Natural killer cell treated with Interleukin-12 subunit alpha and Interleukin-12 subunit beta and Interleukin-15 and Interleukin-18, amount 100 ng/mL, for 72 hours (primary cell): ENCODE data around the gene SNX27. TPM values are rescaled to one million over a fixed set of nuclear protein-coding genes. Genes with fewer than 3 reads are reported as not detected.
"Not testable (repeated sequence)": the region's sequence is repeated elsewhere in the genome, so short reads cannot be mapped to it uniquely, and the experiment has no call there.

Source experiments
- ATAC-seq, 2 donors: fragments of 150-1000 bp; cut with Tn5 transposase in 1 of 2; sonication (Bioruptor Pico), chemical (Tn5 transposase) in 1 of 2; 2 replicates each; pipeline ENCODE4 v1.10.0; 2021
- DNase-seq: peaks from one replicate; pipeline ENCODE4 v3.0.0; 2022; ENCODE audit warnings: low spot score
- H3K27ac Mint-ChIP-seq, 2 donors: 1 replicate in 1 of 2; 2 replicates in 1 of 2; pipeline ENCODE4 v1.8.0; 2022; ENCODE audit warnings: mixed read lengths in 2 of 2, mild to moderate bottlenecking in 1 of 2, moderate library complexity in 1 of 2
- H3K27me3 Mint-ChIP-seq, 2 donors: 1 replicate in 1 of 2; 2 replicates in 1 of 2; pipeline ENCODE4 v1.8.0; 2022; ENCODE audit warnings: mixed read lengths in 2 of 2
- H3K36me3 Mint-ChIP-seq: one replicate; pipeline ENCODE4 v1.8.0; 2022; ENCODE audit warnings: mixed read lengths
- H3K4me1 Mint-ChIP-seq, 2 donors: 1 replicate in 1 of 2; 2 replicates in 1 of 2; pipeline ENCODE4 v1.8.0; 2022; ENCODE audit warnings: low read depth in 2 of 2, mixed read lengths in 2 of 2, mild to moderate bottlenecking in 1 of 2
- H3K4me3 Mint-ChIP-seq: one replicate; pipeline ENCODE4 v1.8.0; 2022; ENCODE audit warnings: mixed read lengths
- H3K9me3 Mint-ChIP-seq: 2 replicates; pipeline ENCODE4 v1.8.0; 2022; ENCODE audit warnings: mixed read lengths
- total RNA-seq, 2 donors: library from RNA; stranded (reverse); gene quantifications; one replicate each; pipeline ENCODE4 v1.2.3, GENCODE V29; 2022

Gene SNX27
- total RNA-seq, 2 donors from 2014 or later = 28.3 to 34.2 TPM

DNA sequence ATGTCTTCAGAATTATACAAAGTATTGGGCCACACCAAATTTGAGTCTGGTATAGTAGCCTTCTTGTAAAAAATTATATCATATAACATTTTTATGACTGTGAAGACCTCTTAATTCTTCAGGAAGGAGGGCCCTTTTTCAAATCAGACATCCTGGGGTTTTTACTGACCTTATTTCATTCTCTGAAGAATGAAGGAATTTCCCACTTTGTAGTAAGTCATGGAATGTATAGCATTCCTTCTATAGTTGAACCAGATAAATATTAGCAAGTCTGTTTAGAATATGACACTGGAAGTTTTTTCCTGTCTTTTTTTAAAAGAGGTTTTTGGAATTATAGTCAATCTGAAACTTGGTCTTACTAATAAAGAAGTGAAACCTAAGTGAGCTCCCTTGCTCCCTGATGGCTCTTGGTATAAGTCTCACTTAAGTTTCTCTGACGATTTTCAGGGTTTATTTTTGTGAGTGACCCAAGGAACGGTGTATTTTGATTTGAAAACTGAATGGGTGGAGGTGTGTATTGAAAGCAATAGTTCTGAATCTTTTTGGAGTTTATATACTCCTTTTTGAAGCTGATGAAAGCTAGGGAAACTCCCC lies 23.7 kb downstream of the SNX27 start:
- no peak for ATAC-seq
- no peaks in the 10 kb centered on the region for H3K36me3 Mint-ChIP-seq
- H3K27me3 Mint-ChIP-seq = no peaks in the 10 kb centered on the region
- H3K4me3 Mint-ChIP-seq = no peak overlapping the region
- H3K27ac Mint-ChIP-seq = no peak overlapping the region
- H3K4me1 Mint-ChIP-seq = peaks cover 4 to 8% of the 10 kb centered on the region in 2 donors
- no peak for DNase-seq
- no peaks in the 10 kb centered on the region for H3K9me3 Mint-ChIP-seq

DNA sequence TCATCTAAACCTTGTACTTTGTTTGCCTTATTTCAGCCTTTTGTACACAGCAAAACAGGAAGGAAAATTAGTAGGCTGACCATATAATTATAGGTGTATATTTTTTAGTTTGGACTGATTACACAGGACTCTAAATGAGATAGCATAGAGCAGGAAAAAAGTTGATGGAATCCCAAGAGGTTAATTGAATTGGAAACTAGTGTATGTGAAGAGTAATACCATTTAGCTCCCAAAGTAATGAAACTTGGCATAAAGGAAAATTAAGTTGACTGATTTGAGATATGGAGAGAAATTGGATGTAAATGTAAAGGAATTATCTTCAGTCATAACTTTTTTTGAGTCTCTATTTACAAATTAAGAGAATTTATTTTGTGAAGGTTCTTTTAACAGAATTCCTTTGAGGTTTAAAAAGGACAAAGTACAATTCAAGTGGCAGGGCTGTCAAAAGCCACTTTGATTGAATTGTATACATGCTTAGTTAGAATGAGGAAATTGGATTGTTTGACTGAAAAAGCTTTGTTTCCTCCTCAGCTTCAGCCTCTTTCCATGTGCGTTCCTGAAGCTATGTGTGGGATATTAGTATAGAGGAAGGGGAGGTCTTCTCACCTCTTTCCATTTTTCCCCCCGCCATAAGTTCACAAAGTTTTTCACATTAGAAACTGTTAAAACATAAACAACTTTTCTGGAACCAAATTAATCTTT lies 26.4 kb downstream of the SNX27 start:
- Mint-ChIP-seq H3K27ac (no peak overlapping the region), H3K4me3 (no peak overlapping the region), H3K4me1 (peaks cover 9 to 12% of the 10 kb centered on the region in 2 donors), H3K9me3 (no peaks in the 10 kb centered on the region), H3K36me3 (no peaks in the 10 kb centered on the region), H3K27me3 (no peaks in the 10 kb centered on the region)
- ATAC-seq = no peak
- DNase-seq = no peak

DNA sequence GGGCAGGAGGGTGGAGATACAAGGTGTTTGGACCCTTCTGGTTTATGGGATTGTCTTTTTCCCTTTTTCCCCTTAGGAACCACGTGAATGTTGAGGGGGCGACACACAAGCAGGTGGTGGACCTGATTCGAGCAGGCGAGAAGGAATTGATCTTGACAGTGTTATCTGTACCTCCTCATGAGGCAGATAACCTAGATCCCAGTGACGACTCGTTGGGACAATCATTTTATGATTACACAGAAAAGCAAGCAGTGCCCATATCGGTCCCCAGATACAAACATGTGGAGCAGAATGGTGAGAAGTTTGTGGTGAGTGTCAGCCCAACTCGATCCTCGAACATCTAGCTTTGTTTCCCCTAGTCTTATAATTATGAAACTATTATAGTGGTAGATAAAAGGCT lies 27.0 kb downstream of the SNX27 start:
- no peak overlapping the region for H3K27ac Mint-ChIP-seq

DNA sequence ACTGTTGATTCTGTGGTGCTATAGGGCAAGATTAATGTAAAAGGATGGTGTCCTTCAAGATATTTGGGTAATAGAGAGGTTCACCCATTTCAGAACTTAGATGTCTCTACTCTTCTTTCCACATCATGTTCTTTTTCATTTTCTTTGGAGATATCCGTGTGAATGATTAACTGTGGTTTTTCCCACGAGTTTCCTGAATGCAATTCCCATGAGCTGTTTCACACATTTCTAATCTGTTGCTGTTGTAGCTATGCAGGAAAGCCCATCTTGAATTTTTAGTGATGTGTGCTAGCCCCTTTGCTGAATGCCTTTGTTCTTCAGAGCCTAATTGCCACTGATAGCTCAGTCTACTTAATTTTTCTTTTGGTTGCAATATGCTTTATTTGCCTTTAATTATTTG lies 27.6 kb downstream of the SNX27 start:
- no peak for ATAC-seq
- H3K4me1 Mint-ChIP-seq = peaks cover 9 to 12% of the 10 kb centered on the region in 2 donors
- DNase-seq = no peak
- H3K36me3 Mint-ChIP-seq = no peaks in the 10 kb centered on the region
- no peak overlapping the region for H3K27ac Mint-ChIP-seq
- no peaks in the 10 kb centered on the region for H3K9me3 Mint-ChIP-seq
- no peak overlapping the region for H3K4me3 Mint-ChIP-seq
- no peaks in the 10 kb centered on the region for H3K27me3 Mint-ChIP-seq

More for the DNA sequence above, 27.0 kb downstream of the SNX27 start:
- no peak for ATAC-seq
- Mint-ChIP-seq H3K36me3 (no peaks in the 10 kb centered on the region), H3K9me3 (no peaks in the 10 kb centered on the region), H3K4me3 (no peak overlapping the region), H3K27me3 (no peaks in the 10 kb centered on the region), H3K4me1 (peaks cover 9 to 12% of the 10 kb centered on the region in 2 donors)
- no peak for DNase-seq

DNA sequence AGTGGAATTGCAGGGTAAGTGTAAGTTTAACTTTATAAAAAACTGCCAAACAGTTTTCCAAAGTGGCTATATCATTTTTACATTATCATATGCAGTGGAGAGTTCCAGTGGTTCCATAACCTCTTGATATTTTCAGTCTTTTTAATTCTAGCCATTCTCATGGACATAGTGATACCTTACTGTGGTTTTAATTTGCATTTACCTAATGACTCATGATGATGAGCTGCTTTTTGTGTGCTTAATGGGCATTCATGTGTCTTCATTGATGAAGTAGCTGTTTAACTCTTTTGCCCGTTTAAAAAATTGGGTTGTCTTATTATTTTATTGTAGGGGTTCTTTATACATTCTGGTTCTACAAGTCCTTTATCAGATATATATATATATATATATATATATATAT lies 29.4 kb downstream of the SNX27 start:
- DNase-seq = no peak
- H3K4me1 Mint-ChIP-seq = peaks cover 4 to 15% of the 10 kb centered on the region in 2 donors
- no peak overlapping the region for H3K4me3 Mint-ChIP-seq
- no peak overlapping the region for H3K27ac Mint-ChIP-seq
- H3K27me3 Mint-ChIP-seq = no peaks in the 10 kb centered on the region
- H3K36me3 Mint-ChIP-seq = no peaks in the 10 kb centered on the region
- ATAC-seq = no peak
- H3K9me3 Mint-ChIP-seq = no peaks in the 10 kb centered on the region

DNA sequence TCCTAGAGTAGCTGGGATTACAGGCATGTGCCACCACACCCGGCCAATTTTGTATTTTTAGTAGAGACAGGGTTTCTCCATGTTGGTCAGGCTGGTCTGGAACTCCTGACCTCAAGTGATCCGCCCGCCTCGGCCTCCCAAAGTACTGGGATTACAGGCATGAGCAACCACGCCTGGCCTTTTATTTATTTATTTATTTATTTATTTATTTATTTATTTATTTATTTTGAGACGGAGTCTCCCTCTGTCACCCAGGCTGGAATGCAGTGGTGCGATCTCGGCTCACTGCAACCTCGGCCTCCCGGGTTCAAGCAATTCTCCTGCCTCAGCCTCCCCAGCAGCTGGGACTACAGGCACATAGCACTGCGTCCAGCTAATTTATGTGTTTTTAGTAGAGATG lies 31.2 kb downstream of the SNX27 start:
- ATAC-seq, H3K27ac Mint-ChIP-seq, DNase-seq, H3K9me3 Mint-ChIP-seq, H3K27me3 Mint-ChIP-seq, H3K36me3 Mint-ChIP-seq, H3K4me3 Mint-ChIP-seq: not testable (repeated sequence)
- H3K4me1 Mint-ChIP-seq = peaks cover 4 to 16% of the 10 kb centered on the region in 2 donors

DNA sequence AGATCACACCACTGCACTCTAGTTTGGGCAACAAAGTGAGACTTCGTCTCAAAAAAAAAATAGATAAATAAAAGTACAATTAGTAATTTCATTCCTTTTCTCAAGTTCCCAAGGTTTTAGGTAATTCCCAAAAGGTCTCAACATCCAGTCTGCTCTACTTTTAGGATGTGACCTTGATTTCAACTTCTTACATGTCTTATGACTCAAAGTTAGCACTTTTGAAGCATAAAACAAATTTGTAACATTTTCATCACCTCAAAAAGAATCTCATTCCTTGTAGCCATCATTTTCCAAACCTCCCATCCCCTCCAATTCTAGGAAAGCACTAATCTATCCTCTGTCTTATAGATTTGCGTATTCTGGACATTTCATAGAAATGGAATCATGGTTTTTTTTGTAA lies 32.2 kb downstream of the SNX27 start:
- Mint-ChIP-seq H3K27ac (no peak overlapping the region), H3K27me3 (no peaks in the 10 kb centered on the region), H3K4me3 (no peak overlapping the region), H3K4me1 (peaks cover 4 to 15% of the 10 kb centered on the region in 2 donors), H3K9me3 (no peaks in the 10 kb centered on the region), H3K36me3 (no peaks in the 10 kb centered on the region)
- ATAC-seq (no peak), DNase-seq (no peak)

DNA sequence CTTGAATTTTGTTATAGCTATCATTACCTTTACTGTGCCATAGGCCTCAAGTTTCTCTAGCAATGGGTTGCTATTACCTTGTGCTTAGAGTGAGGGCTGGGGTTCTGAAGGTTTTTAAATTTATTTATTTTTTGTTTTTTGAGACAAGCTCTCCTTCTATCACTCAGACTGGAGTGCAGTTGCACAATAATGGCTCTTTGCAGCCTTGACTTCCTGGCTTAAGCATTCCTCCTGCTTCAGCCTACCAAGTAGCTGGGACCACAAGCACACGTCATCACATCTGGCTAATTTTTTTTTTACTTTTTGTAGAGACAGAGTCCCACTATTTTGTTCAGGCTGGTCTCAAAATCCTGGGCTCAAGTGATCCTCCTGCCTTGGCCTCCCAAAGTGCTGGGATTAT lies 41.5 kb downstream of the SNX27 start:
- peak overlapping the region; percentile 69 to 90 for H3K27ac Mint-ChIP-seq
- H3K36me3 Mint-ChIP-seq = no peaks in the 10 kb centered on the region
- no peaks in the 10 kb centered on the region for H3K27me3 Mint-ChIP-seq
- no peak for DNase-seq
- peak overlapping the region; percentile 61 for H3K4me3 Mint-ChIP-seq
- peak in 1 of 2 donors; percentile 27 for ATAC-seq
- peaks cover 15 to 22% of the 10 kb centered on the region in 2 donors for H3K4me1 Mint-ChIP-seq
- H3K9me3 Mint-ChIP-seq = no peaks in the 10 kb centered on the region

DNA sequence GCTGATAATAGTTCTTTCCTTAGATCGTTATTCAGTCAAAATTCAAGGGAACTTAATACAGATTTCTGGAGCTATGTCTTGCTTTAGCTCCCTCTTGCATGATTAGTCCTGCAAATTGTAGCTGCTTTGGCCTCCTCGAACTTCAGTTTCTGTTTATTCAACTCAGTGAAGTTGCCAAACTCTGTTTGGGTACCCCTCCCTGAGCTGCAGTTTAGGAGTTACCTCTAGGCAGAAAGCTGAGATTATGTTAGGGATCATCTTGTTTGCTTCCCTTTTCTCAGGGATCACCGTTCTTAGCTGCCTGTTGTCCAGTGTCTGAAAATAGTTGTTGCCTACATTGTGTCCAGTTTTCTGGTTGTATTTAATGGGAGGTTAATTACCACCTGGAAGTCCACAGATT lies 43.5 kb downstream of the SNX27 start:
- Mint-ChIP-seq H3K9me3 (no peaks in the 10 kb centered on the region), H3K27ac (peak overlapping the region in 1 of 2 donors; percentile 90), H3K4me1 (peaks cover 15 to 22% of the 10 kb centered on the region in 2 donors), H3K36me3 (peaks cover 1% of the 10 kb centered on the region), H3K4me3 (no peak overlapping the region), H3K27me3 (no peaks in the 10 kb centered on the region)
- ATAC-seq (no peak), DNase-seq (no peak)

DNA sequence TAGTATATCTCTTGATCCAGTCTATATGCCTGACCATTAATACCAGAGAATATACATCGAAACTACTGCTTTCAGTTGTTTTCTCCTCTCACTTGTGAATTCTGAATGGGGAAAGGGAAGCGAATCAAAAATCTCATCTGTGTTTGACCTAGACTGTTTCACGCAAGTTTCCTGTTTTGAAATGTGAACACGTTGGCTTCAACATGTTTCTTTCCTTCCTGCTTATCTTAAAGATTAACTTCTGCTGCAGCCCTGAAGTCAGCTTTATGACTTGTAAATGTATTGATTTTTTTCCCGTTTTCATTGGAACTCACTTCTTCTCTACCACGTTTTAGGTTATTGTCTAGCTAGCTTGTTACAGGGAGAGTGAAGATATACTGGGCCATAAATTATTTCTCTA lies 49.9 kb downstream of the SNX27 start:
- Mint-ChIP-seq H3K4me3 (no peak overlapping the region), H3K36me3 (peaks cover 14% of the 10 kb centered on the region), H3K4me1 (peaks cover 5 to 8% of the 10 kb centered on the region in 2 donors), H3K27me3 (no peaks in the 10 kb centered on the region), H3K27ac (peak overlapping the region; percentile 14 to 40), H3K9me3 (no peaks in the 10 kb centered on the region)
- no peak for ATAC-seq
- DNase-seq = no peak

DNA sequence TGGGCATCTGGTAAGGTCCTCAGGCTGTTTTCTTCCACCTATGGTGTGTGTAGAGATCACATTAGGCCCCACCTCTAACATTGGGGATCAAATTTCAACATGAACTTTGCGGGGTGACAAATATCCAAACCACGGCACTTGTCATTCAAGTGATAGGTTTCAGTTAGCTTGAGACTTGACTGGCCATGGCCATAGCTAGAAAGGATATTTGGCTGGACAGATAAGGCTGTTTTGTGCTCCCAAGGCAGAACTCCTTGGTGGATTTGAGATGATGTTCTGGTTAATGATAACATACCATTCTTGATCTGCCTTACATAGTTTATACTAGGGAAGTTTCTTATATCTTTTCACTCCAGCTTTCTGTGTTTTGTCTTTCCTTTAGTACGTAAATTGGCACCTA lies 56.2 kb downstream of the SNX27 start:
- peaks cover 25% of the 10 kb centered on the region for H3K36me3 Mint-ChIP-seq
- ATAC-seq = no peak
- H3K4me1 Mint-ChIP-seq = no peaks in the 10 kb centered on the region

DNA sequence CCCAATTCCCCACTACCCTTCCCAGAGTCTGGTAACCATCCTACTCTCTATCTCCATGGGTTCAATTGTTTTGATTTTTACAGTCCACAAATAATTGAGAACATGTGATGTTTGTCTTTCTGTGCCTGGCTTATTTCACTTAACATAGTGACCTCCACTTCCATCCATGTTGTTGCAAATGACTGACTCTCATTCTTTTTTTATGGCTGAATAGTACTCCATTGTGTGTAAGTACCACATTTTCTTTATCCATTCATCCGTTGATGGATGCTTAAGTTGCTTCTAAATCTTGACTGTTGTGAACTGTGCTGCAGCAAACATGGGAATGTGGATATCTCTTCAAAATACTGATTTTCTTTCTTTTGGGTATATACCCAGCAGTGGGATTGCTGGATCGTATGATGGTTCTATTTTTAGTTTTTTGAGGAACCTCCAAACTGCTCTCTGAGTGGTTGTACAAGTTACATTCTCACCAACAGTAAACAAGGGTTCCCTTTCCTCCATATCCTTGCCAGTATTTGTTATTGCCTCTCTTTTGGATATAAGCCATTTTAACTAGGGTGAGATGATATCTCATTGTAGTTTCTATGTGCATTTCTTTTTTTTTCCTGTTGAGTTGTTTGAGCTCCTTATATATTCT lies 58.3 kb downstream of the SNX27 start:
- not testable (repeated sequence) for H3K4me1 Mint-ChIP-seq, H3K27me3 Mint-ChIP-seq, H3K27ac Mint-ChIP-seq, H3K9me3 Mint-ChIP-seq, DNase-seq, ATAC-seq, H3K4me3 Mint-ChIP-seq
- peaks cover 20% of the 10 kb centered on the region for H3K36me3 Mint-ChIP-seq

More for the DNA sequence above, 56.2 kb downstream of the SNX27 start:
- Mint-ChIP-seq H3K27me3 (no peaks in the 10 kb centered on the region), H3K27ac (no peak overlapping the region), H3K4me3 (no peak overlapping the region), H3K9me3 (no peaks in the 10 kb centered on the region)
- DNase-seq = no peak

DNA sequence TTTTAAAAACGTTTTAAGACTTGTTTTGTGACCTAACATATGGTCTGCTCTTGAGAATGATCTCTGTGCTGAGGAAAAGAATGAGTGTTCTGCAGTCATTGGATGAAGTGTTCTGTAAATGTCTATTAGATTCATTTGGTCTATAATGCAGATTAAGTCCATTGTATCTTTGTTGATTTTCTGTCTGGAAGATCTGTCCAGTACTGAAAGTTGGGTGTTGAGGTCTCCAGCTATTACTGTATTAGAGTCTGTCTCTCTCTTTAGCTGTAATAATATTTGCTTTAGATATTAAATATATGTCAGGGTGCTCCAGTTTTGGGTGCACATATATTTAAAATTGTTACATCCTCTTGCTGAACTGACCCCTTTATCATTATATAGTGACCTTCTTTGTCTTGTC lies 61.6 kb downstream of the SNX27 start:
- Mint-ChIP-seq H3K36me3 (peaks cover 20% of the 10 kb centered on the region), H3K9me3 (no peaks in the 10 kb centered on the region), H3K4me3 (no peak overlapping the region), H3K27me3 (no peaks in the 10 kb centered on the region), H3K27ac (no peak overlapping the region), H3K4me1 (no peaks in the 10 kb centered on the region)
- ATAC-seq (no peak), DNase-seq (no peak)

DNA sequence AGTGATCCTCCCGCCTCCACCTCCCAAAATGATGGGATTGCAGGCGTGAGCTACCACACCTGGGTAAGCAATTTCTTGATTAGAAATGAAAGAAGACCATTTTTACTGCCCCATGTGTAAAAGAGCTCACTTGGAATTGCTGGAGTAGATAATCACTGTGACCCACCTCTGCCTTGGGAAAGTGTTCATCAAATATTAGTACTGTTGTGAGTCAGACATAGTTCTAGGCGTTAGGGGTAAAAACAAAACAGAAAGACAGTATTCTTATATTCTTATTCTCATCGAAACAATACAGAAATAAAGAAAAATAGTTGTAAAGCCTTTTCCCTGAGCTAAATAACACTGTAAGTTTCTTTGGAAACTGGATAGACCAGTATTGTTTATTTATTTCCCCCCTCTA lies 68.5 kb downstream of the SNX27 start:
- peaks cover 4% of the 10 kb centered on the region for H3K36me3 Mint-ChIP-seq
- H3K4me1 Mint-ChIP-seq = no peaks in the 10 kb centered on the region
- peak overlapping the region in 1 of 2 donors; percentile 16 for H3K27ac Mint-ChIP-seq
- no peaks in the 10 kb centered on the region for H3K9me3 Mint-ChIP-seq
- H3K27me3 Mint-ChIP-seq = no peaks in the 10 kb centered on the region
- ATAC-seq (no peak), DNase-seq (no peak)
- H3K4me3 Mint-ChIP-seq = no peak overlapping the region
